DMS79 (cell line): ENCODE measurements around the gene SP140L.
"Not testable (repeated sequence)": the region's sequence is repeated elsewhere in the genome, so short reads cannot be mapped to it uniquely, and the experiment has no call there.

ENCODE experiments used
- DNase-seq: peaks from one replicate; lab custom pipeline; 2025; lab: John Stamatoyannopoulos, UW

SP140L gene

DNA sequence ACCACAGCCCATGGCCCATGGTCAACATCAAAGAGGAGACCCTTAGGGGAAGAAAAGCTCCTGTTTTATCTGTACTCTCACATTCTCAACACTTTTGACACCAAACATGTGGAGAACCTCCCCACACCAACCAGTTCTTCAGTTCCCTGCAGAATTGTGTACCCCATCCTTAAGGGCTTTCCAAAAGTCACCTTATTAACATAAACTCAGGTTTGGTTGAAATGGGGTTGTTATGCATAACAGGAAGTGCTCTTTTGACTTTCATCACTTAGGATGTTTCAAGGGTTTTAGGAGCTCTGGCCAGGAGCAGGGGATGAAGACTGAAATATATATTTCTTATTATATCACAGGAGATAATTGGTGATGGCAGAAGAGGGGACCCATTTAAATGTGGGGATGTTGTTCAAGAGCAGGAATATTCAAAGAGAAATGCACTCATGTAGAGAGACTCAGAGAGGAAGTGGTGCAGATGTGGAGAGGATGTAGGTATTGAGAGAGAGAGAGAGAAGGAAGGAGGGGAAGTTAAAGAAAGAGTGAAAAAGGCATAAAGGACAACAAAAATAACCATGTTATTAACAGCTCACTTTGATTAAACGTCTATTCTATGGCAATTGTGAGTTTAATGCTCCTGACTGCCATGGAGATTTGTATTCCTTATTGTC, 35.2 kb downstream of the SP140L start:
- DNase-seq = no peak

DNA sequence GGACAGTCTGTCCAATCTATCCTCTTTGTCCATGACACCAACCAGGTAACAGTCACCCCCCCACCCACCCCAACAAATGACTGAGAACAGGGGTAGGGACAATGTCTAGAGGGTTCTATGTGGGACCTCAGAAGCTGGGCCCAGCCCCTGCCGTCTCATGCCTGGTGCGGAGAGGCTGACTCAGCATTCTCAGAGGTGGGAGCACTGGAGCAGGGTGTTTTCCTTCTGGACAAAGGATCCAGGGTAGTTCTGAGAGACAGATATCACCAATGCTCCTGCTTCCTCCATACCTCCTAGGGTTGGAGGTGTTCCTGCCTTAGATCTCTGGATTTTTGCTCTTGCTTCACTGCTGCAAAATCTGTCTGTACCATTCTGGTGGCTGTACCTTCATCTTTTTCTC, 55.1 kb downstream of the SP140L start:
- DNase-seq = no peak

DNA sequence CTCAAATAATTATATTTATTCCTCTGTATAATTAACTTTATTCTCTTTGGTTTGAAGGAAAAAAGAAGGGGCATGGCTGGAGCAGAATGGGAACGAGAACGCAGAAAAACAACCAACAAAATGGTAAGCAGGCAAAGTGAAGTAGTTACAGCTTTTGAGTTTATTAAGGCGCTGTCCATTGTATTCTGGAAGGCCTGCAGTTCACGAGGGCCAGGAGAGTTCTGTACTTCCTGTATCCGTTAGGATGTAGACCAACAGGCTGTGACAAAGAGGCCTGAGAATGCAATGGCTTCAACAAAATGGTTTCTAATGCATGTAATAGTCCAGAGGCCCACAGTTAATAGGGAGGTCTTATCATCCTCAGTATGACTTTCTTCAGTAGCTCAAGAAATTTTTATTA, 56.5 kb downstream of the SP140L start:
- no peak for DNase-seq

DNA sequence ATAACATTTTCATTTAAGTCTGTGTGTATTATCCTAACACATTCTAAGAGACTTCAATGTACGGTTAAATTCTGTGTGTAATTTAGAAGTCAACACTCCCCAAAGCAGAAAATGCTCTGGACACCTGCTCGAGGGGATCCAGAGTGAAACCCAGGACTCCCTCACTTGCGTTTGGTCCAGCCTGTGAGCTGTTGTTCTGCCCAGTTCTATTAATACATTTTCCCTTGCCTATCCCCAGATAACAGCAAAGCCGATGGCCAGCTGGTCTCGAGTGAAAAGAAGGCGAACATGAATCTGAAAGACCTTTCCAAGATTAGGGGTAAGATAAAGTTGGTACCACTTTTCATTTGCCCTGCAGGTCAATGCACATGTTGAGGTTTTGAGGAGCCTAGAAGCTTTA, 58.0 kb downstream of the SP140L start:
- no peak for DNase-seq

DNA sequence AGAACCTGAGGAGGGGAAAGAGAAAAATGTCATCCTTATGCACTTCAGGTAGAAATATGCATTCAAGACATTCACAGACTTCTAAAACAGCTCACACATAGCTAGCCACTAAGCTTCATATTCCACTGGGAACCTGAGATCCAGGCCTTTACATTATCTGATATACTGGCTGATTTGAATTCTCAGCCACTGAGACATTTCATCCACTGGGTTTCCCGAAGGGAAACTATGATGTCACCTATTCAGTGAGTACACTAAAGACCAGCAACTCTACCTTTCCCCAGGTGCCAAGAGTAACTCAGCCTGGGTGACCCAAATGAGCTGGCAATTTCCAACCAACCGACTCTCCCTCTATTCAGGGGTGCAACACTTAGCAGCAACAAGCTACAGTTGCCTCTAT, 67.3 kb downstream of the SP140L start:
- no peak for DNase-seq

DNA sequence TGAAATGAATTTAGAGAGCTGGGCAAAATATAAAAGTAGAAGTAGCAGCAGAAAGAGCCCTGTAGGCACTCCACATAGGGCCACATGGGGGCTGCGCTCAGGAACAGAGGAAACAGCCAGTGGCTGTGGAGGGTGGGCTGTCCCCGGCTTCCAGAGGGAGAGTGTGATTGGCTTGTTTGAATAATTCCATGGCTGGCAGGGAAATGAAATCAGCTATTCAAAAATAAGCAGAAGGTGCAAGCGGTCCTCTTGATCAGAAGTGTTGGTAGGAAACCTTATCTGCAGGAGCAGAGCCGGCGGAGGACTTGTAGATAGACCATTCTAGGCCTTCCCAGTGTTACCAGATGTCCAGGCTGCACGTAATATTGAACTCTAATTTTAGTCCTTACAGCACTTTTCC, 71.7 kb downstream of the SP140L start:
- not testable (repeated sequence) for DNase-seq

DNA sequence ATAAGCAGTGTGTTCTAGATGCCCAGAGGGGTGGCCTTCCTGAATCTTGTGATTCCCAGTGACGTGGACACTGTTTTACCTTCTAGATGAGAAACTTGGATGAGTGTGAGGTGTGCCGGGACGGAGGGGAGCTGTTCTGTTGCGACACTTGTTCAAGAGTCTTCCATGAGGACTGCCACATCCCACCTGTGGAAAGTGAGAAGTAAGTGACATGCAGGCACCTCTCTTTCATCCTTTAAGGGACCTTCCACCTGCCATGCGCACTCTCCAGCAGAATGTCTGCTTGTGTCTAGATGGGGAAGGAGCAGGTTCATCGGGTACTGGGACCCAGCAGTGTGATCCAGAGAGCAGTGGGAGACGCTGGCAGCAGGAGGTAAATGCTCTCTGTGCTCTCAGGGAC, 73.0 kb downstream of the SP140L start:
- no peak for DNase-seq

DNA sequence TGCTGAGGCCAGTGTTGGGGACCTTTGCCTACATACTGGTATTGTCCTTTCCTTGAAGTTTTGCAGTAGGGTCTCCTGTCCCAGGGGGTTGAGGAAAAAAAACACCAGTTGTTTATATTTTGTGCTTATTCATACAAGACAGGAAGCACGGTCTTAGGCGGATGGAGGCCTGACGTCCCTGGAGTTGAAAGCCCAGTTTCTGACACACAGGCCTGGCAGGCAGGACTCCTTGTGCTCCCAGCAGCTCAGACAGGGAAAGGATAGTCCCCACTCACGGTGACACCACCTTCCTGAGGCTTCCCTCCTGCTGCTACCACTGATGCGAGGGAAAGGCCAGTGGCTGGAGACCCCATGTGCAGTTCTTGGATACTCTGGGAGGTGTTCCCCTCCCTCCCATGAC, 73.5 kb downstream of the SP140L start:
- DNase-seq = no peak

DNA sequence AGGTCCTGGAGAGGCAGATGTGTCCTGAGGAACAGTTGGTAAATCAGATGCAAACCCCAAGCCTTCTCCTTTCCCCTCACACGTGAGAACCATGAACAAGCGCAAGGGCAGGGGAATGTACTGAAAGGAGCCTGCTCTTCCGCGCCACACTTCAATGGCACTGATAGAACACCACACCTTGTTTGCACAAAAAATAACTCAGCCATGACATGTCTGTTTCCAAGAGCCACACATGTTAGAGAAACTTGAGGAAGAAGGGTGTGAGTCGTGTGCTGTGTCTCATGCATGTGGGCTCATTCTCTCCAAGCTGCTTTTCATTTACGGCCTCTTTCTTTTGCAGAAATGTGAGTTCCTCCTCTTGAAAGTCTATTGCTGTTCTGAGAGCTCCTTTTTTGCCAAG, 74.0 kb downstream of the SP140L start:
- not testable (repeated sequence) for DNase-seq

DNA sequence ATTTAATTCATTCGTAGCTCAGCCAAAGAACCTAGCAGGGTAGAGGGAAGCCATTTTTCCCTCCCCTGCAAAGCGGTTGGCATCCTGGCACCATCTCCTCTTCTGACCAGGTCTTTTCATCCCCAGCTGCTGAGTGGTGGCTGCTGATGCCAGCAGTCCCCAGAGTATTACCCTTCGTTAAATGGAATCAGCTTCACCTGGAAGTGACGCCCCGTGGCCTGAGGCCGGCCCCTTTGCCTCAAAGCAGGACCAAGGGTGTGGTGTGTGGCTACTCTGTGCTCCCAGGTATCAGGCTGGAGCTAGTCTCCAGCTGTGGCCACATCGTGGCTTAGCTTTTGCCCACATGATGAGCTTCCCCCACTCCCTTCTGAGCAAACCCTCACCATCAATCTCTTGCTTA, 76.8 kb downstream of the SP140L start:
- DNase-seq = no peak

DNA sequence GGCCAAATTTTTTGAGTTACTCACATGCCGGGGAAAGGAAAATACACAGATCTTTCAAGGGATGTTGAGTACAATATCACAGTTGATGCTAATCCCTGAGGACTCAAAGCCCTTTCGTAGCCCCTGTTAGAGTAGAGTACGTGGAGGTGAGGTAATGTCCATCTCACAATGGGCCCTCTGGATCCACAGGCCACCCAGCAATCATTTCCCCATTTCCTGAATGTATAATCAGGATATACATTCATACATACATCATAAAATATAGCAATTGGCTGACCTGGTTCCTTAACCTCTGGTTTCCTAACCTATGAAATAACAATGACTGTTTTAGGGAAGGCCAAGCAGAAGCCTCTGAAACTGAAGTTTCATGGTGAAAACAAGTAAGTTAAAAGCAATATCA, 78.8 kb downstream of the SP140L start:
- no peak for DNase-seq

DNA sequence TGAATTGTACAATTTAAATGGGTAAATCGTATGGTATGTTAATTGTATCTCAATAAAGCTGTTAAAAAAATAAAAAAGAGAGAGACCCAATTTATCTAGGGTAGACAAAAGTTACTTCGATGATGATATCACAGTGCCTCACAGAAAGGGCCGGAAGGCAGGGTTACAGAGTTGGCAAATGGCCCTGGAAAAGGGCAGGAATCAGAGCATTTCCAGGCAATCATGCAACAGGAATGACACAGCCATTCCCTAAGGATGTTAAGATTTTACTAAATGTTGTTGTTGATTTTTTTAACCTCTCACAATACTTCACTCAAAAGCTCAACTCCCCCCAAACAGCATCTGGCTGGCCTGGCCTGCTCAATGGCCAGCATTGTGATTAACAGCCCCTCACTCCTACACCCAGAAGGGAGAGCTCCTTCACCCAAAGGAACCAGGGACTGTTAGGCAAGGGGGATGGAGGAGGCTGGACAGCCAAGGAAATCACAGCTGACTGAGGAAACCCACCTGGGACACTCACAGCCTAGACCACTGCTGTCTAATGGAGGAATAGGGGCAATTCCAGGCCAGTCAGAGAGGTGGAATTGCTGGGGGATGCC, 81.3 kb downstream of the SP140L start:
- DNase-seq = no peak

DNA sequence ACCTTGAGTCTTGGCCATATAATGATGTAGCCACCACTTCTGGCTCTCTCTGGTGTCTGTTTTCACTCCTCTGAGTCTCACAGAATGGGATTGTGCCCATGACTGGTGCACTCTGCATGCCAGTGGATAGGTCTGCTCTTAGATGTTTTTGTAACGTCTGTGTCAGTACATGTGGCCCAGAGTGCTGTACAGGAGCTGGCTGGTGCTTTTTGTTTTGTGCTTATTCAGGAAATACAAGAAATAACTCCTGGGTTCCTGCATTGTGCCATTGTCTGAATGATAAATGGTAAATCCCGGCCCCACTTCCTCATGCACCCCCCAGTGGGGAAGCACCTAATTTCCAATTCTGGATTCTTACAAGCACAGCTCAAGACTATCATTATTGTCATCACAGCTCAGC, 82.3 kb downstream of the SP140L start:
- DNase-seq = not testable (repeated sequence)

DNA sequence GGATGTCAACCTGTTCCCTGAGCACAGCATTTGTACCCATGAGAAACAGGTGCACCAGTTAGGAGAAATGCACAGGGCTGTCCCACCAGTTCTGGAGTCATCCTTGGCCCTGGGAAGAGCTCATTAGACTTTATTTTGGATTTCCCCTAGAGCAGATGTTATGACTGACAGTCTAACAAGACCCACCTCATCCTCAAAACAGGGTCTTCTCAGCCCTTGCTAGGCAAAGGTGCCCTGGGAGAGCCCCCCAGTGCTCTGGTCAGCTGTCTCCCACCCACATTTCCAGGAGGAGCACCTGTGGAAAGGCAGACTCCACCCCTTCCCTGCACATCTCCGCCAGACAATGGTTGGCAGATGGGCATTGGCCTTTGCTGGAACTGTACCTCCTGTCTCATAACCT, 83.3 kb downstream of the SP140L start:
- DNase-seq = no peak

DNA sequence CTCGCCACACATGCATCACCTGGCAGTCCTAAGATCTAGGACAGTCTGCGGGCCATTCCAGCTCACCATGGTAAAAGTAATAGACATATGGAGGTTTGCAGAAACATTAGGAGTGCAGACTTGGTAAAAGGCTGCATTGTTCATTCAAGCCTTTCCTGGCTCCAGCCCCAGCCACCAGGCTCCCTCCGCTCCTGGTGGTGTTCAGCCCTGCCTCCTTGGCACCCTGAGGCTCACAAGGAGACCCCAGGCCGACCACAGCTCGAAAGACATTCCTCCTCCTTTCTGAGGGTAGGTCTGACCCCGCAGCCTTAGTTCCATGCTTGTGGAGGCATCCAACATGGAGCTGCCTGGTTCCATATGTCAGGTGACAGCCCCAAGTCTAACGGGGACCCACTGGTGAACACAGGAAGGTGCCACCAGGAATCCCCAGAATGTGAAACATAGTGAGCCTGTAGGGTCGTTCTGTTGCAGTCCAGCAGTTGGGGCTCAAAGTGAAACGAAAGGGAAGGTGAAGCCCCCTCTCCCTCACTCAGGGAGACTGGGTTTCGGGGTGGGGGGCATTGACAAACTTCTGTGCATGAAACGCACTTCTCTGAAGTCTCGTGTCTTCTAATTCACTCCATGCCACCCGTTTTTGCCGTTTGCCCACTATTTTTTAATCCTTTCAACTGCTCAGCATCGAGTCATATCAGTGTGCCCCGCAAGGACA, 84.0 kb downstream of the SP140L start:
- no peak for DNase-seq

DNA sequence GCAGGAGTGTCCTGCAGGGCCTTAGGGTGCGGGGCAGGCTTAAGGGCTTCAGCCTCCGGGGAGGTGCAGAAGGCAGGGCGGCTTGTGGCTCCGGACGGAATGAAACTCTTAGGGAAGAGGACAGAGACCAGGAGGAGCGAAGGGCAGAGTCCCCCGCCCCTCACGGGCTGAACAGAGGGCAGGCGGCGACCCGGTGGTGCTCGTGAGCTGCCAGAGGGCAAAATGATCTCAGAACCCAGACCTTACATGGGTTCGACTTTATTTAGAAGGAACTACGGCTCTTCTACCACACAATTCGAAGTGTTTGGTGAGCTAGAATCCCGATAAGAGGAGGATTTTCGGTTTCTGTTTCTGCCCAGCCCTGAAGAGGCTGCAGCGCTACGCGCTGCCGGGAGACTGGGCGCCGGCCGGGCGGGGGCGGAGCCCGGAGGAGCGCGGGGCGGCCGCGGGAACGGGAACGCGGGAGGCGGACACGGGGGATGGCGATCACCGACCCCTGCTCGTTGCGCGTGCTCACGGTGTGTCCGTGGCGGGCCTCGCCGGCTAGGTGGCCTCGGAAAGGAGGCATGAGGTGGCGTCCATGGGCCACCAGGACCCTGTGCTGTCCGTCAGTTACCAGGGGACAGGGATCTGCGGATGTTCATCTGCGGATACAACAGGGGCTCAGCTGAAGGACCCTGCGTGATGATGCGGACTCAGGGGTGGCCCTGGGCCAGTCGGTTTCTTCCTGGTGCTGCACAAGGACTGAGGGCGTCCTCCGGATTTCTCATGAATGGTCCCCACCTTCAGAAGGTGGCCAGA, 84.8 kb downstream of the SP140L start:
- DNase-seq = peak; percentile 15

DNA sequence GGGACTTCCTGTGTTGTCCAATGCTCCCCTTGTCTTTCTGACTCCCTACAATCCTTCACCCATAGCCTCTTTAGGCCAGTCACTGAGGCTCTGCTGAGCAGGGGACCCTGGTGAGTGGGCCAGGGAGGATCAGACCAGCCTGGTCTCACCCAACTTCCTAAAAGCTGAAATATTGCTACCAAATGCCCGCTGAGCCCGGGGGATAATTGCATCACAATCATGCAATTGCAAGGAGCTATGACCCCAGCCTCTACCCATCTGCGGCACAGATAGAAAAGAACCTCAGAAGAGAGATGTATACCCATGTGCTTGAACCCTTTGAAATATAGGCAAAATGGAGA, 85.3 kb downstream of the SP140L start:
- DNase-seq = no peak

DNA sequence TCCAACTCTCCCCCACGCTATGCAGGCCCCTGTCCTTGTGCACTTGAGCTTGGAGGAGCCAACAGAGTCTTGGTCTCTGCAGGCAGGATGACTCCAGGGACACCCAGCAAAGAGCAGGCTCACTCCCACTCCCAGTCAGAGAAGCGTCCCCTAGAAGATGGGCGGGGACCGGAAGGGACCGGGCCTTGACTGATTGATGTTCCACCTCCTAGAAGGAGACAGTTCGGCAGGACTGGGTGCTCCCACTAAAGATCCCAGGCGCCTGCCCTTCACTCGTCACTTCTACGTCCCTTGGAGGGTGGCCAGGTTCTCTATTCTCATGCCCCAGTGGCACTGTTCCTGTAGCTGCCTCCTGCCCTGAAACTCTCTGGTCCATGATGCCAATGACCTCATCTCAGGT, 85.9 kb downstream of the SP140L start:
- DNase-seq = no peak

DNA sequence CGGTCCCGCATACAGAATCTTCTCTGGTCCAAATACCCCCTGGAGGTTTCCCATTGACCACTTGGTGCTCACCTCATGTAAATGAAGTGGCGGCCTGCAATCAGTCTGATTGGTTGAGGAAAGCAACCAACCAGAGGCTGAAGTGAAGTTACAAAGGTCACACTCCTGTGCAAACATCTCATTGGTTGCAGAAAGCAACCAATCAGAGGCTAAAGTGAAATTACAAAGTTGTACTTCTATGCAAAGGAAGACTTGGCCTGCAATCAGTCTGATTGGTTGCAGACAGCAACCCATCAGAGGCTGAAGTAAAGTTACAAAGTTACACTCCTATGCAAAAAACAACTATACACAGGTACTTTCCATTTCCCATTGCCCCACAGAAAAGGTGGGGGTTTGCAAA, 86.5 kb downstream of the SP140L start:
- DNase-seq = no peak

DNA sequence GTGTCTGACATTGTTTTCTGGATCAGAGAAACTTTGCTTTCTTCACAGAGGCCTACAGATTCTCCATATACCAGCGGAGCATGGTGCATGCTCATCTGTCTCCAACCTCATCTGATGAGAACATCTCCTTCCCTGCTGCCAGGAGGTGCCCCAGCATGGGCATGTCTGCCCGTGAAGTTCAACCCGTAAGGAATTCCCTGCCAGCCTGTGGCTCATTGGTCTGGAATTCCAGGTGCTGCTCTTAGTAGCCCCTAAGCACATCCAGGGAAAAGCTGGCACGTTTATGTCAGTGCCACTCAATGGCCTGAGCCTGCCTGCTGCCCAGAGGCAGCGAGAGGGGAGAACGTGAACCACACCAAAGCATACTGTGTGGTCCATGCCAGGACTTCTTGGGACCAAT, 87.3 kb downstream of the SP140L start:
- no peak for DNase-seq

DNA sequence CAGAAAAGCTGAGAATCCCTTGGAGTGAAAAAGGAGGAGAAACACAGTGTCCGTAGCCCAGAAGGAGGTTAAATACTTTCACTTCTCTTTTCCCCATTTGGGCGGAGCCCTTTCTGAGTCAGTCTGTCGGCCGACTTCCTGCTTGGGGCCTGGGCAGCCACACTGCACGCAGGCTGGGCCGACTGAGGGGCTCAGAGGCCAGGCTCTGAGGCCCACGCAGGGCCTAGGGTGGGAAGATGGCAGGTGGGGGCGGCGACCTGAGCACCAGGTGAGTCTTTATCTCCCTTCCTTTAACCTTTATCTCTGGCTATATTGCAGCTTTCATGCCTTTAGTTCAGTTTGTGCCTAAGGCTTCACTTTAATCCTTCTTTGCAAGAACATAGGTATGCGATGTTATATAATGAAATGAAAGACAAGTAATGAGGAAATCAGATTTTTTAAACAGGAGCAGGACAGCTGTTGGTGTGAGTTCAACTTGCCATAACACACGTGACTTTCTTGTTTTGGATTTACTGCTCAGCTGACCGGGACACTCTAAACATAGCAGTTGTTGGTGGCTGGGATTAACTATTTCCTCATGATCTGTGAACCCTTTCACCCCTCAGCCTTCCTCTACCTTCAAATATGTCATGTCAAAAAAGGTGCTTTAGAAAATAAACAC, 89.2 kb downstream of the SP140L start, which contains the start of gene SP100:
SP100 (plus strand) TSS at position 141 of the 661 bp plus-strand sequence; CDS start at position 237, 96 bp downstream.
- DNase-seq = no peak

DNA sequence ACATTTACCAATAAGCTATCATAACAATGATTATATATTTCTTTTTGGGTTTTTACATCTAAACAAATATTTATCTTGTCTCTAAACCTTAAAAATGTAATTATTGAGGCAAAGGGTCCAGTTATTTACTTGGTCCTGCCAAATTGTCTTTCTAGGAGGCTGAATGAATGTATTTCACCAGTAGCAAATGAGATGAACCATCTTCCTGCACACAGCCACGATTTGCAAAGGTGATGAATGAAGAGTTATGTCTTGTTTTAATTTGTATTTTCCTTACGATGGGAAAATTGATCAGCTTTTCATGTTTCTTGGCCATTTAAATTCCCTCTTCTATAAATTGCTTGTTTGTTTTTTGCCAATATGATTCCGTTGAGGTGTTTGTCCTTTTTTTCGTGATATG, 90.4 kb downstream of the SP140L start:
- no peak for DNase-seq
